Stimulated activated CD4-positive, alpha-beta T cell treated with anti-CD3 and anti-CD28 coated beads, Interleukin-12 subunit alpha, Interleukin-12 subunit beta, amount 100 ng/mL, for 48 hours (primary cell): ENCODE results near the gene ATP5MC2.
A peak's percentile ranks its signal among the peaks of the same experiment; 100 is the strongest.
"Not testable (repeated sequence)": the region's sequence is repeated elsewhere in the genome, so short reads cannot be mapped to it uniquely, and the experiment has no call there.

Source experiments
- DNase-seq, 3 donors: peaks; one replicate each; pipeline ENCODE4 v3.0.0-alpha.2; 2020; ENCODE audit warnings: low read depth in 2 of 3, low spot score in 1 of 3

ATP5MC2 gene

DNA sequence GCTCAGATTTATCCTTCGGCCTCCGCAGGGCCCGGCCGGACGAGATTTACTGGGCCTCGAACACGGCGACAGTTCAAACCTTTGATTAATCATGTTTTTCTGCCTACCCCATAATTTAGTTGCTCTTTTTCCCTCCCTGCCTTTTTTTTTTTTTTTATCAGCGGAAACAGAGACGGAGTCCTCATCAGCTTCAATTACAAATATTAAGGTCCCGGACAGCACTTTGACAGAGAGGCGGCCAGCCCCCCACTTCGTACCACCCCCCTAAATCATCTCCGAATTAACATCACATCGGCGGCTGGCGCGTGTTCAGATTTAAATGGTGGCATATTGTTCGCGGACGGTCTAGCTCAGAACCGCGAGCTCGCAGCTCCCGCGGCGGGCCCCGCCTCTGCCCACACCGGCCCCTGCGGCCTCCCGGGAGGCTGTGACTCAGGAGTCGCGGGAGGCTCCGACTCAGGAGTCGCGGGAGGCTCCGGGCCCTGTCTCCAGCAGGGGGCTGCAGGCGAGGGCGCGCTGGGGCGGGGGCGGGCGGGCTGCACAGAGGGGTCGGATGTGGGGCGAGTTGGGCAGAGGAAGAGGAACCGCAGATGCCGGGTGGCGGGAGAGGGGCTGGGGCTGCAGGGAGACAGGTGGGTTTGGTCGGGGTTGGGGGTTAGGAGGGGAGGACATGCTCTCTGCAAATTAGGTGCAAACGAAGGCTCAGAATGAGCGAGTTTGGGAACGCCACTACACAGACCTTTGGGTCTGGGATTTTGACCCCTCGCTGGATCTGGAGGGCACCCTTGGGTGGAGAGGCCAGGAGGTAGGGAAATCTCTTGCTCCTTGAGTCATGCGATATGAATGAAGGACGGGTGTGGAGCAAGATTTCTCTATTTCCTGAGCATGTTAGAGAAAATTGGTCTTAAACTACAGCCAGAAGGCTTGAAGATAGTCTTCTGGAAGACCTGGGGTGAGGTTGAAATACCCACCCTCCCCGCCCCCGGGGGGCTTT lies 19.6 kb upstream of the ATP5MC2 start:
- peak in 1 of 3 donors; percentile 43 for DNase-seq

DNA sequence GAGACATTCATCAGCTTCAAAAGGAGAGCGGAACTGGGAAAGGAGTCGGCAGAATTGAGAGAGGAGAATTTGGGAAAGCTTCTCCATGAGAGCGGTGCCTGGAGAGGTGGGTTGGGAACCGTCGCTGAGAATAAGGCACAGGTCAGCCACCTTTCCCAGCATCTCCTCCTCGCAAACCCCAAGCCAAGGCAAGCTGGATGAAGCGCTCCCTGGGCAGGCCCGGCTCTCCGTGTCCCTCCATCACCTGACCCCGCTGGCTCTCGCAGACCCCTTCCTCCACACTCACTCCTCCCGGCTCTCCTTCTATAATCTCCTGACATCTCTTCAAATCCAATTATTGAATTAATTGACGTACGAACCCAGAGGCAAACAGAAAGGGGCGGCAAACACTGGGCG lies 18.9 kb upstream of the ATP5MC2 start:
- no peak for DNase-seq

DNA sequence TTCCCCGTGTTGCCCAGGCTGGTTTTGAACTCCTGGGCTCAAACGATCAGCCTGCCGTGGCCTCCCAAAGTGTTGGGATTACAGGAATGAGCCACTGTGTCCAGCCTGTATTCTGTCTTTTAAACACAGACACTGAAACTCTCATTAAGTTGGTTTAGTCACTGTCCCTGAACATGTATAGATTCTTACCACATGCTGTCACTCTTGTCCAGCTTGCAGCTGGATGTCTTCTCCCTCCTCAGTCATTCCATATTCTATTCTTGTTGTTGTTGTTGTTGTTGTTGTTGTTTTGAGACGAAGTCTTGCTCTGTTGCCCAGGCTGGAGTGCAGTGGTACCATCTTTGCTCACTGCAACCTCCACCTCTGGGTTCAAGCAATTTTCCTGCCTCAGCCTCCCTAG lies 12.3 kb upstream of the ATP5MC2 start:
- no peak for DNase-seq

DNA sequence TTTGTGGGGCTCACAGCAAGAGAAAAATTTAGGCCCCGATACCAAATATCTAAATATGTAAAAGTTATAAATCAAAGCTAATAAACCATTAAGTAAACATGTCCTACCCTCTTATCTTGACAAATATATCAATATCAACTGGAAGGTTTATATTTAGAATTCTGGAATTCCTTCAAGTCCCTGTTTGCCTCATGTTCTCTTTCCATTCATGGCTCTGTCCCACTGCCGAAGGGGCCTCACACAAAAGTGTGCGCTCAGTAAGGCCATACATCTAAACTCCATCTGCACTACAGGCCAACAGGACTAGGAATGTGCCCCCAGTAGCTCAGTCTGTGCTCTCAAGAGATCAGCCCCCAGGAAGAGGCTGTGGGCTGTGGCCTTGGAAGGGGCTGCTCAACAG lies 10.6 kb upstream of the ATP5MC2 start:
- no peak for DNase-seq

DNA sequence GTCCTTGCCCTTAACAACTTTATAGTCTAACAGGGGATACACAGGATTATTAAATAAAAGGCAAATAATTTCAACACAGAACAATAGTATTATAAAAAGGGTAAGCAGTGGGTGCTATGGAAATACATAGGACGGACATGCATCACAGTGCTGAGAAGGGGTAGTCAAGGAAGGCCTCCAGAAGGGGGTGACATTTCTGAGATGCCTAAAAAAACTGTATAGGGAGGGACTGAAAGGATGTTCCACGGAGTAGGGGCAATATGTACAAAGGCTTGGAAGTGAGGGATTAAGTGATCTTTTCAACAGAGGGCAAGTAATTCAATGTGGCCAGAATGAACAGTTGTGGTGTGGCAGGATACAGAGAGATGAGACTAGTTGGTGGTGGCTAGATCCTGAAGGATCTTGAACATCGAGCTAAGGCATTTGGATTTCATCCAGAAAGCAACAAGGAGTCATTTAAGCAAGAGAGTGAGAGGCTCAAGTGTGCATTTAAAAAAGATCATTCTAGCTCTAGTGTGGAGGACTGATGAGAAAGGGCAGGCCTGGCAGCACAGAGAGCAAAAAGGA lies 8.9 kb upstream of the ATP5MC2 start:
- no peak for DNase-seq

DNA sequence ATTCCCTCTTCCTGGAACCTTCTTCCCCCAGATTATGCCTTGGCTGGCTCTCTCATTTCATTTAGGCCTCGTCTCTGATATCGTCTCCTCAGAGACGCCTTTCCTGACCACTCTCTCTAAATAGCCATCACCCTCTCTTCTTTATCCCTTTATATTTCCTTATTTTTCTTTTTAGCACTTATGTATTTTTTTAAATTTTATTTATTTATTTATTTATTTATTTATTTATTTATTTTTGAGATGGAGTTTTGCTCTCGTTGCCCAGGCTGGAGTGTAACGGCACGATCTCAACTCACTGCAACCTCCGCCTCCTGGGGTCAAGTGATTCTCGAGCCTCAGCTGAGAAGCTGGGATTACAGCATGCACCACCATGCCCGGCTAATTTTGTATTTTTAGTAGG lies 8.1 kb upstream of the ATP5MC2 start:
- DNase-seq: no peak

DNA sequence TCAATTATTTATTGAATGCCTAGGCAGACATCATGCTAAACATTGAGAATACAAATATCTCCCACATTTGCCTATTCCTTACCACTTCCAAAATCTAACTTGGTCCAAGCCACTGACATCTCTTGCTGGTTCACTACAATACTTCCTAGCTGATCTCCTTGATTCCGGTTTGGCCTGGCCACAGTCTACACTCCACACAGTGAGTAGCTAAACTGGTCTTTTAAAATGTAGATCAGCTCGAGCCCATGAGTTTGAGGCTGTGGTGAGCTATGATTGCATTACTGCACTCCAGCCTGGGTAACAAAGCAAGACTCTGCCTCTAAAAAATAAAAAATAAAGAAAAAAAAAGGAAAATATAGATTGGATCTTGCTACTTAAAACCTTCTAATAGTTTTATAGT lies 7.6 kb upstream of the ATP5MC2 start:
- DNase-seq: no peak

DNA sequence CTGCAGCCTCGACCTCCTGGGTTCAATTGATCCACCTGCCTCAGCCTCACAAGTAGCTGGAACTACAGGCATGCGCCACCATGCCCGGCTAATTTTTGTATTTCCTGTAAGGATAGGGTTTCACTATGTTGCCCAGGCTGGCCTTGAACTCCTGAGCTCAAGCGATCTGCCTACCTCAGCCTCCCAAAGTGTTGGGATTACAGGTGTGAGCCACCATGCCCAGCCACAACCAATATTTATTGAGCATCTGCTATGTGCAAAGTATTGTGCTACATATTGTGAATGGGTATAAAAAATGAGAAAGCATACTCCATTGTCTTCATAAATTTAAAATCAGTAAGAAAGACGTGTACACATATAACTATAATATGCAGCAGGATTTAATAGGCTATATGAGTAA lies 4.2 kb upstream of the ATP5MC2 start:
- not testable (repeated sequence) for DNase-seq

DNA sequence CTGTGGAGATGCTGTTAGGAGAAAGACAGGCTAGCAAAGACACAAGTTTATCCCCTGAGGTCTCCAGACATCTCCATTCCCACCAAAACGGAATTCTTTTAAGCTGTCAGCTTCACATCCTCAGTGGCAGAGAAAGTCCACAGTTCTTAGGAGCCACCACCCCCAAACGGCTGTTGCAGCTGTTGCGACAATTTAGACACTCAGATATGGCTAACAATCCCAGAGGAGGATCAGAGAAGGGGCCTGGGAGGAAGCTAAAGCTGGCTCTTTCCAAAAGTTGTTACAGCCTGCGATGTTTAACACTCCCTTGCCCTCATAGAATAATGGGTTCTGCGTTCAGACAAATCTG lies 1.9 kb upstream of the ATP5MC2 start:
- no peak for DNase-seq

DNA sequence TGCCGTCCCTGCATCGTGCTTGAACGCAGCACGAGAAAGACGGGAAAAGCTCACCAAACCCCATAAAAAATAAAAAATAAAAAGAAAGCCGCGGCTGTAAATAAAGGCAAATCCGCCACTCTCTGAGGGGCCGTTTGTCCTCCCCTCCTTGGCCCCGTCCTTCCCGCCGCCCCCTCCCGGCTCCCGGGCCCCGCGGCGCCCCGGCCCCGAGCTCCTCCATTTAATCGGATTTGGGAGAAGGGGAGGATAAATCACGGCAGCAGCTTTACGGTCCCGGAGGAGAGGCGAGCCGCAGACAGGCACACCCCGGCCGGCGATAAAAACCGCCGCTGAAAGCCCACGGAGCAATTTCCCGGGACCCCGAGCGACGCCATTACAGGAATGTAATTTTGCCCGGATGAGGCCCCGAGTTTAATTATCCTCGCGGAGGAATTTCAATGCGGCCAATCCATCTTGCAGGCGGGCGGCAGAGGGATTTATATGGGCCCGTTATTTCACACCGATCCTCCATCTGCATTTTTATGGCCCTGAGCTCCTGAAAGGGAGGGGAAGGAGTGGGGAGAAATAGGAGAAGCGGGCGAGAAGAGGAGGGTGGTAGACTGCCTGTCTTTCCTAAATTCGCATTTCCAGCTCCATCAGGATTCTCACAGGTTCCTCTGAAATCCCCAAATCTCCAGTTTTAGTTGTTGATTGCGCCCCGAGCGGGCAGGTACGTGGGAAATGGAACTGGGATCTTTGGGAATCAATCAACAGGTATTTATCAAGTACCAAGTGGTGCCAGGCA lies 1.3 kb upstream of the ATP5MC2 start:
- no peak for DNase-seq

DNA sequence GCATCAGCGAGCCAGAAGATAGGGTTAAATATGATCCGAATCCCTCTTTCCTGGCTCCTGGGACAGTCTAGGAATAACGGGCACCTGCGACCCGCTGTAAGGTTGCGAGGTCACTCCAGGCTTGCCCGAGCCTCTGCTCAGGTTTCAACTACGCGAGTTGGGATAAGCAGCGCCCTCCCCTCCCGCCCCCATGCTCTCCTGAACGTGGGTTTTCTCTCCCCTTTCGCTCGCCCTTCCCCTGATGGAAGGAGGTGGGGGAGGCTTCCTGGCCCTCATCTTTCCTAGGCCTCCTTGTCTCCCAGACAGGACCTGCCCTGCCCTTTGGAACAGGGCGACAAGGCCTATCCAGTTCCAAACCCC lies 753 bp upstream of the ATP5MC2 start:
- peak in 1 of 3 donors; percentile 11 for DNase-seq

DNA sequence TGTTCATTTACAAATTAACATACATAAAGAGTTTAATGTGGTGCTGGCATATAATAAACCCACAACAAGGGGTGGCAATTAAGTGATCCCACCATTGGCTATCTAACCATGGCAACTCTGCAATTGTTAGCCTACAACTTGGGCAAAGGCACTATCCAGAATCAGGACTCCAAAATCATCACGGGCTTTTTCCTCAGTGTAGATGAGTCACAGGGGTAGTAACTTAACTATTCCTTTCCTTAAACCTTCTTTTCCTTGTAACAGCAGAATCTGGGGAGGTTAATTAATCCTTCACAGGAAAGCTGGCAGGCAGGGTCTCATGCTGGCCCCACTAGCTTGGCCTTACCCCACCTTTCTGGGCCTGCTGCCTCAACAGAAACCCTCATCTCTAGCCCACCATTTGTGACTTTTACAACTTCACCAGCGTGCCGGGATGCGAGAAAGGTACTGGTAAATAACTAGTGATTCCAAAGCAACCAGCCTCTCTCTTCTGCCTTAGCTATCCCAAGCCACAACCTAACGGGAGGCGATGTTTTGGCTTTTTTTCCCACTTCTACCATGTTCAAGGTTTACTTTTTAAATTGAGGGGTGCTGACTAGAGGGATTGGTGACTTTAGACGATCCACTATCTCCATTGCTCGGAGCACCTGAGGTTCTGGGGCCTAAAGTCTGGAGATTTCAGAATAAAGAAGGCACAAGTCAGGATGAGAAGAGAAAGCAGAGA lies 744 bp downstream of the ATP5MC2 start:
- DNase-seq: no peak

DNA sequence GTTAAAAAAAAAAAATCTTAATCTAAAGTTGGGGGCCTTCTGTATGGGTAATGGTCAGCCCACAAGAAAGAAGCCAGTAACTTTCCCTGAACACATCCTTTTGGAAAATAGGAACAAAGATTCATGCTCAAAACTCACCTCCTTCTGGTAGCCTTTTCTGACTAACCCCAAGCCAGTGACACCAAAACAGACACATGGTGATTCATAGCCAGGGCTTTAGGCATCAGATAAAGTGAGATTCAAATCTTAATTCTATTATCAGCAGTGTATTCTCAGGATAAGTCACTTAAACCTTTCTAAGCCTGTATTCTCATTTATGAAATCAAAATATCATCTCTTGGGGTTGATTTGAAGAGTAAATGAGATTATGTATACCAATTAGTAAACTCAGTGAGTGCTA lies 4.9 kb downstream of the ATP5MC2 start:
- DNase-seq: no peak

DNA sequence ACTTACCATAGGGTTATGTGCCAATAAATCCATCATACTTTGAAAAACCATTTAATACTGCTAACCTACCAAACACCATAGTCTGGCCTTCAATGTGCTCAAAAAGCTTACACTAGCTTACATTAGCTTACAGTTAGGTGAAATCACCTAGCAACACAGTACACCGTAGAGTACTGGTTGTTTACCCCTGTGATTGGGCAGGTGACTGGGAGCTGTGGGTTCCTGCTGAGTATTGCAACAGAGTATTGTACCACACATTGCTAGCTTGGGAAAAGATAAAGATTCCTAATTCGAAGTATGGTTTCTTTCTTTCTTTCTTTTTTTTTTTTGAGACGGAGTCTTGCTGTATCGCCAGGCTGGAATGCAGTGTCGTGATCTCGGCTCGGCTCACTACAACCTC lies 5.6 kb downstream of the ATP5MC2 start:
- no peak for DNase-seq

DNA sequence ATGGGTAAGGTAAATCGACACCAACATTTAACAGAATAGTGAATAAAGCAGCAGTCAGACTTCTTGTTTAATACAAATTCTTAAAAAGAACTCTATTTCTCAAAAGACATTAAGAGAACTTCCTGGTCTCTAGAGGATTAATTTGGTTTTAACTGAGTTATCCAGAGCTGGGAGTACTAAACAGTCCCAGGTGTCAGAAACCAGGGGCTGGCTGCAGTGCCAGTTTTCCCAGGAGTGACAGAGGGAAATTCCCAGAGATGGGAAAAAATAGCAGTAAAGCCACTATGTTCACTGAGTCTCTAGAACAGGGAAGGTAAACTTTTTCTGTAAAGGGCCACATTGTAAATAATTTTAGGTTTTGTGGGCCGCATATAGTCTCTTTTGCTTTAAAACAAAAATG lies 8.8 kb downstream of the ATP5MC2 start:
- no peak for DNase-seq

DNA sequence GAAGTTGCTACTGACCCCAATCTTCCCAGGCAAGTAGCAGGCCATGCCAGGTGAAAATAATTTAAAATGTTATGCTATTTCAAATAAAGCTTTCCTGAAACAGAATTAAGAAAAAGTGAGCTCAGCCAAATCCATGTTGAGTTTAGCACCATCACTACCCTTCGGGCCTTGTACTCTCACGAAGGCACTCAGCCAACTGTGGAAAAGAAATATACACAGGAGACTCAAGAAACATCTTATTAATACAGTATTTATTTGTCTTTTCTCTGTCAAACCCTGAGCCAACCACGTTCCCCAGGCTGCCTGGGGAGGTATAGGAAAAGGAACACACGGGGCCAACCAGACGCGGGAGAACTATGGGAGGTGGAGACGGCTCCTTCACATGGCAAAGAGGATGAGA lies 10.9 kb downstream of the ATP5MC2 start:
- DNase-seq: no peak

DNA sequence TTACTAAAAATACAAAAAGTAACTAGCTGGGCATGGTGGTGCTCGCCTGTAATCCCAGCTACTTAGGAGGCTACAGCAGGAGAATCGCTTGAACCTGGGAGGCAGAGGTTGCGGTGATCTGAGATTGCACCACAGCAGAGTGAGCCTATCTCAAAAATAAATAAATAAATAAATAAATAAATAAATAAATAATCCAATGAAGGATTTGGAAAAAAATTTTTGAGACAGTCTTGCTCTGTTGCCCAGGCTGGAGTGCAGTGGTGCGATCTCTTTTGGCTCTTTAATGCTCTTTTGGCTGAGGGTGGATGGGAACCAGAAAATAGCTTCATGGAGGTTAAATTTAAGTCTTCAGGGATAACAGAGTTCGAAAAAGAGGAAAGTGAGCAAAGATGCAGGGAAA lies 11.7 kb downstream of the ATP5MC2 start:
- DNase-seq: no peak

DNA sequence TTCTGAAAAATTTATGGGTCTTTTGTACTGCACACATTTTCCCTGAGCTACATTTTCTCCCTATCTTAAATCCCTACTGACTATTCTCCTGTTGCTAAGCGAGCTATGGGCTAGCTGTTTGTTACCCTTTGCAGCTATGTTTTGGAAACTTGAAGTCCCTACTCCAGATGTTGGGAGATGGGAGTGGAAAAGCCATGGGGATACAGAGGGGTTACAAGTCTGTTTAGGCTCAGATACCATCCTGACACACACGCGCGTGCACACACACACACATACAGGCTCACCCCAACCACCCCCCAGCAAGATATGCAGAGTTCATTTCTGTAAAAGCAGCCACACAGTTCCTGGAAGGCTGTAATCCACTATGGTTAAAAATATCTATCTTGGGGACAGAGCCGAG lies 15.8 kb downstream of the ATP5MC2 start:
- DNase-seq: no peak

DNA sequence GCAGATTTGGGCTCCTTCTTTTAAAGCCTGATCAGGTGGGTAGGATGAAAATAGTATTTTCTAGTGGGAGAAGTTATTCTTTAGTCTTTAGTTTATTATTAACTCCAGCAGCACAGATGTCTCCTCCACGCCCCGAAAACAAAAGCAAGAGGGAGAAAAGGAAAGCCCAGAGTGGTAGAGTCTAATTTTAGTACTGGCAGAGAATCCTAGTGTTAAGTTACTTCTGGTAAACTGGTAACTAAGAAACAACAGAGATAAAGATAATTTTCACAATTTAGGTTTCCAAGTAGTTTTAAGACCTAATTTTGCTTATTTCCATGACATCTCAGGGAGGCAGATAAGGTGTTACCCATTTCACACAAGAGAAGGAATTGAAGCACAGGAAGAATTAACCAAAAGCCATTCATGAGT lies 16.3 kb downstream of the ATP5MC2 start:
- no peak for DNase-seq

DNA sequence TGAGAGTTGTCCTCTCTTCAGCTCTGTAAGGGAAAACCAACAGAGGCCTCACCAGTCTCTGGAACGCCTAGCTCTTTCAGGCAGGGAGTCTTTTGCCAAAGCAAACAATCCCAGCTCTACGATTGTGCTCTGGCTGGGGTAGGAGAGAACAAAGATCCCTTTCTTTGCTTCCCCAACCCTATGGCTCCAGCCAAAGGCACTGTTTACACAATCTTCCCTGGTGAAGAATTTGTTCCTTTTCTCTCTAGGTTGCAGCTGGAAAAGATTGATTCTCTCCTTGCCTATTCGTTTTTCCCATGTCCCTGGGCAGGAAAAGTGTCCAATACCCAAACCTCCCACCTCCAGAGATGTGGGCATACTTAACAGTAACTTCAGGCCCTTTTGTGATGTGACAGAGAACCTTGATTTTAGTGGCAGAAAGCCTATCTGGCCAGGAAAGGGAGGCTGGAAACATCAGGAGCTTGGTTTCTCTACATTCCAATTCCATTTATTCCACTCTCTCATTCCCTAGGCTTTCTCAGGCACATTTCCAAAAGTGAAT lies 16.8 kb downstream of the ATP5MC2 start:
- DNase-seq: no peak

DNA sequence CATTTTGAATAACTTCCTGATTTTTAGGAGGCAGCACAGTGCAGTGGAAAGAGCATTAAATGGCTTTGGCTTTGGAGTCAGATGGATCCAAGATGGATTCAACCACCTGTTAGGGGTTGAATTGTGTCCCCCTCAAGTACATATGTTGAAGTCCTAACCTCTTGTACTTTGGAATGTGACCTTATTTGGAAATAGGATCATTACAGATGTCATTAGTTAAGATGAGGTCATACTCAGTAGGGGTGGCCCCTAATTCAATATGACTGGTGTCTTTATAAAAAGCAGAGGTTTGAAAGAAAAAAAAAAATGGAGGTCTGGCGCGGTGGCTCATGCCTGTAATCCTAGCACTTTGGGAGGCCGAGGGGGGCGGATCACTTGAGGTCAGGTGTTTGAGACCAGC lies 18.8 kb downstream of the ATP5MC2 start:
- no peak for DNase-seq
